GM23338 (cell line): Measurements from ENCODE around the gene GPR39. TPM values are rescaled to one million over a fixed set of nuclear protein-coding genes. Genes with fewer than 3 reads are reported as not detected.

Experiments used
- ATAC-seq: fragments of 200-7000 bp; cut with Tn5 transposase; 3 replicates; pipeline ENCODE4 v1.9.1; 2020
- DNase-seq: peaks from one replicate; pipeline ENCODE4 v3.0.0-alpha.2; 2015; ENCODE audit warnings: low spot score
- H2AFZ ChIP-seq: fragments of 200-600 bp; sonication (generic); 2 replicates; pipeline ENCODE4 v1.8.0; 2016; ENCODE audit warnings: antibody characterized with exemption, mild to moderate bottlenecking, moderate library complexity
- H3F3A ChIP-seq: fragments of 200-600 bp; sonication (generic); replicated peaks from 2 replicates; pipeline ENCODE4 v1.8.0; 2017; ENCODE audit warnings: antibody characterized with exemption, mixed run types, low read depth
- H3K27ac ChIP-seq: fragments of 200-600 bp; sonication (generic); 2 replicates; pipeline ENCODE4 v1.6.1; 2016; ENCODE audit warnings: low read depth
- H3K27me3 ChIP-seq: fragments of 200-600 bp; sonication (generic); 2 replicates; pipeline ENCODE4 v1.8.0; 2016; ENCODE audit warnings: mild to moderate bottlenecking, mixed run types, moderate library complexity; ENCODE audit not compliant: insufficient read depth
- H3K36me3 ChIP-seq: fragments of 200-600 bp; sonication (generic); 2 replicates; pipeline ENCODE4 v1.8.0; 2016; ENCODE audit warnings: mild to moderate bottlenecking; ENCODE audit not compliant: insufficient read depth
- H3K4me1 ChIP-seq: fragments of 200-600 bp; sonication (generic); 2 replicates; pipeline ENCODE4 v1.8.0; 2016; ENCODE audit warnings: mild to moderate bottlenecking, moderate library complexity; ENCODE audit not compliant: insufficient read depth
- H3K4me2 ChIP-seq: fragments of 200-600 bp; sonication (generic); 2 replicates; pipeline ENCODE4 v1.7.1; 2017; ENCODE audit warnings: mixed run types
- H3K4me3 ChIP-seq: fragments of 200-600 bp; sonication (generic); 2 replicates; pipeline ENCODE4 v1.6.1; 2016; ENCODE audit warnings: mixed run types
- H3K79me2 ChIP-seq: fragments of 200-600 bp; sonication (generic); replicated peaks from 2 replicates; pipeline ENCODE4 v1.8.0; 2017; ENCODE audit warnings: mild to moderate bottlenecking; ENCODE audit not compliant: insufficient read depth
- H3K9me2 ChIP-seq: fragments of 200-600 bp; sonication (generic); 2 replicates; pipeline ENCODE4 v1.8.0; 2017; ENCODE audit not compliant: insufficient read depth
- H4K20me1 ChIP-seq: fragments of 200-600 bp; sonication (generic); replicated peaks from 2 replicates; pipeline ENCODE4 v1.8.0; 2017; ENCODE audit warnings: mild to moderate bottlenecking; ENCODE audit not compliant: insufficient read depth
- H3K27ac Mint-ChIP-seq: 2 replicates; pipeline ENCODE4 v1.8.0; 2020; ENCODE audit warnings: inconsistent platforms, mild to moderate bottlenecking, moderate library complexity, mixed read lengths
- H3K27me3 Mint-ChIP-seq: 3 replicates; pipeline ENCODE4 v1.8.0; 2022; ENCODE audit warnings: low read depth, mild to moderate bottlenecking, moderate library complexity, mixed read lengths, inconsistent platforms; ENCODE audit not compliant: insufficient read depth, poor library complexity
- H3K36me3 Mint-ChIP-seq: 3 replicates; pipeline ENCODE4 v1.8.0; 2021; ENCODE audit warnings: low read depth, mild to moderate bottlenecking, inconsistent platforms, moderate library complexity, mixed read lengths
- H3K4me1 Mint-ChIP-seq: 3 replicates; pipeline ENCODE4 v1.8.0; 2020; ENCODE audit warnings: mild to moderate bottlenecking, inconsistent platforms, mixed read lengths
- H3K4me3 Mint-ChIP-seq: 3 replicates; pipeline ENCODE4 v1.8.0; 2021; ENCODE audit warnings: moderate library complexity, mild to moderate bottlenecking, inconsistent platforms, mixed read lengths
- H3K9me3 Mint-ChIP-seq: 3 replicates; pipeline ENCODE4 v1.8.0; 2020; ENCODE audit warnings: moderate library complexity, mild to moderate bottlenecking, inconsistent platforms, mixed read lengths
- CREB1 ChIP-seq: fragments of 250-450 bp; sonication (Bioruptor Pico); IDR thresholded peaks from 2 replicates; pipeline ENCODE4 v1.5.0; 2020; ENCODE audit warnings: low read depth, mild to moderate bottlenecking, moderate library complexity
- CTCF ChIP-seq, 2 experiments: fragments of 200-600 bp in 1 of 2; sonication (generic) in 1 of 2; conservative IDR thresholded peaks; 2 replicates each; pipeline versions ENCODE4 v1.5.1 to v1.6.1; 2016 to 2017; ENCODE audit warnings: antibody characterized with exemption in 2 of 2, low read depth in 2 of 2, mild to moderate bottlenecking in 2 of 2, moderate library complexity in 1 of 2
- EZH2 ChIP-seq: fragments of 200-600 bp; sonication (generic); IDR thresholded peaks from one replicate; pipeline ENCODE4 v1.8.0; 2017; ENCODE audit warnings: antibody characterized with exemption, mild to moderate bottlenecking, low read depth; ENCODE audit not compliant: unreplicated experiment
- EZH2phosphoT487 ChIP-seq: fragments of 200-600 bp; sonication (generic); IDR thresholded peaks from one replicate; pipeline ENCODE4 v1.8.1; 2018; ENCODE audit warnings: antibody characterized with exemption; ENCODE audit not compliant: unreplicated experiment
- JUNB ChIP-seq: IDR thresholded peaks from one replicate; pipeline ENCODE4 v1.6.1; 2016; ENCODE audit warnings: antibody characterized with exemption; ENCODE audit not compliant: unreplicated experiment
- POLR2AphosphoS5 ChIP-seq: IDR thresholded peaks from 2 replicates; pipeline ENCODE4 v1.6.1; 2016; ENCODE audit warnings: antibody characterized with exemption, low read depth
- STAT1 ChIP-seq: IDR thresholded peaks from one replicate; pipeline ENCODE4 v1.6.1; 2016; ENCODE audit warnings: antibody characterized with exemption; ENCODE audit not compliant: unreplicated experiment
- ZNF114 ChIP-seq: fragments of 250-450 bp; sonication (Bioruptor Pico); IDR thresholded peaks from 2 replicates; pipeline ENCODE4 v1.5.0; 2020; ENCODE audit warnings: mild to moderate bottlenecking, moderate library complexity
- ZNF331 ChIP-seq: fragments of 250-450 bp; sonication (Bioruptor Pico); IDR thresholded peaks from 2 replicates; pipeline ENCODE4 v1.5.0; 2020; ENCODE audit warnings: low read depth, mild to moderate bottlenecking, moderate library complexity
- polyA plus RNA-seq: library from polyadenylated mRNA; unstranded; fragments of >200 nt; fragmentation: Nextera tagmentation; extraction: Ambion mirVana; gene quantifications from 2 replicates; pipeline ENCODE4 v1.2.1, GENCODE V29; 2016
- total RNA-seq: library from RNA; depleted of rRNA; stranded (reverse); fragments of >200 nt; shearing (Covaris generic); gene quantifications from 2 replicates; pipeline ENCODE4 v1.2.3, GENCODE V29; 2014
- TF ChIP-seq, protein P1 (sequence below): IDR thresholded peaks from one replicate; pipeline ENCODE4 v1.6.1; 2018; ENCODE audit warnings: antibody characterized with exemption; ENCODE audit not compliant: unreplicated experiment
- TF ChIP-seq, protein P2 (sequence below): IDR thresholded peaks from 2 replicates; pipeline ENCODE4 v1.6.1; 2016; ENCODE audit warnings: antibody characterized with exemption
- TF ChIP-seq, protein P3 (sequence below): fragments of 250-450 bp; sonication (Bioruptor Pico); IDR thresholded peaks from 2 replicates; pipeline ENCODE4 v1.5.0; 2020; ENCODE audit warnings: mild to moderate bottlenecking, moderate library complexity

The GPR39 gene
- total and polyA plus RNA-seq, 2 experiments from 2014 or later: 0.55 to 1.9 TPM

DNA sequence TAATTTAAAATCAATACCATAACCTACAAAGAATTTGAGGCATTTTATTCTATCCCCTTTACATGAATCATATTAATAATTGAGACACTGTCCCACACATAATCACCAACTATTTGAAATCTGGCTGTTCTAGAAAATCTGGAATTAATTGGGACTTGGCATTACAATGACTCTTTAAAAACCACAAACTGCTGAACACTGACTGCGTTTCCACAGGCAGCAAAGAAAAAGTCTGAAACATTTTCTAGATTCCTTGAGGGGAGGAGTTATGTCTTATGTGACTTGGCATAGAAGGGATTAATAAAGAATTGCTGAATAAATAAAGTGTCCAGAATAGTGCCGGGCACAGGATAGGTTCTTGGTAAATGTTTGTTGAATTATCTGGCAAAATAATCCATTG is 61.4 kb downstream of the GPR39 start:
- peaks cover 2% of the 10 kb centered on the region; the same call in 2 of the 3 replicates for H3K9me3 Mint-ChIP-seq
- Histone ChIP-seq H2AFZ (no peak overlapping the region), H3K27ac (no peak overlapping the region), H3F3A (no peaks in the 10 kb centered on the region), H3K79me2 (no peaks in the 10 kb centered on the region), H3K4me1 (no peaks in the 10 kb centered on the region), H3K36me3 (no peaks in the 10 kb centered on the region), H3K4me2 (no peak overlapping the region), H3K4me3 (no peak overlapping the region), H3K9me2 (peaks cover 4% of the 10 kb centered on the region; the same call in 1 of the 2 replicates), H3K27me3 (no peaks in the 10 kb centered on the region), H4K20me1 (no peaks in the 10 kb centered on the region)
- no peak for DNase-seq
- ATAC-seq: no peak
- H3K4me1 Mint-ChIP-seq: peaks cover 5% of the 10 kb centered on the region; the same call in 2 of the 3 replicates
- no peaks in the 10 kb centered on the region for H3K27me3 Mint-ChIP-seq
- TF ChIP-seq, protein P1, sequence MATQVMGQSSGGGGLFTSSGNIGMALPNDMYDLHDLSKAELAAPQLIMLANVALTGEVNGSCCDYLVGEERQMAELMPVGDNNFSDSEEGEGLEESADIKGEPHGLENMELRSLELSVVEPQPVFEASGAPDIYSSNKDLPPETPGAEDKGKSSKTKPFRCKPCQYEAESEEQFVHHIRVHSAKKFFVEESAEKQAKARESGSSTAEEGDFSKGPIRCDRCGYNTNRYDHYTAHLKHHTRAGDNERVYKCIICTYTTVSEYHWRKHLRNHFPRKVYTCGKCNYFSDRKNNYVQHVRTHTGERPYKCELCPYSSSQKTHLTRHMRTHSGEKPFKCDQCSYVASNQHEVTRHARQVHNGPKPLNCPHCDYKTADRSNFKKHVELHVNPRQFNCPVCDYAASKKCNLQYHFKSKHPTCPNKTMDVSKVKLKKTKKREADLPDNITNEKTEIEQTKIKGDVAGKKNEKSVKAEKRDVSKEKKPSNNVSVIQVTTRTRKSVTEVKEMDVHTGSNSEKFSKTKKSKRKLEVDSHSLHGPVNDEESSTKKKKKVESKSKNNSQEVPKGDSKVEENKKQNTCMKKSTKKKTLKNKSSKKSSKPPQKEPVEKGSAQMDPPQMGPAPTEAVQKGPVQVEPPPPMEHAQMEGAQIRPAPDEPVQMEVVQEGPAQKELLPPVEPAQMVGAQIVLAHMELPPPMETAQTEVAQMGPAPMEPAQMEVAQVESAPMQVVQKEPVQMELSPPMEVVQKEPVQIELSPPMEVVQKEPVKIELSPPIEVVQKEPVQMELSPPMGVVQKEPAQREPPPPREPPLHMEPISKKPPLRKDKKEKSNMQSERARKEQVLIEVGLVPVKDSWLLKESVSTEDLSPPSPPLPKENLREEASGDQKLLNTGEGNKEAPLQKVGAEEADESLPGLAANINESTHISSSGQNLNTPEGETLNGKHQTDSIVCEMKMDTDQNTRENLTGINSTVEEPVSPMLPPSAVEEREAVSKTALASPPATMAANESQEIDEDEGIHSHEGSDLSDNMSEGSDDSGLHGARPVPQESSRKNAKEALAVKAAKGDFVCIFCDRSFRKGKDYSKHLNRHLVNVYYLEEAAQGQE: no peak
- no peak for TF ChIP-seq ZNF331
- TF ChIP-seq EZH2: no peak
- TF ChIP-seq CREB1 (CRISPR knock-in tag): no peak
- TF ChIP-seq ZNF114 (CRISPR knock-in tag): no peak
- no peak for TF ChIP-seq JUNB
- no peak for TF ChIP-seq EZH2phosphoT487
- TF ChIP-seq STAT1: no peak
- TF ChIP-seq, protein P2, sequence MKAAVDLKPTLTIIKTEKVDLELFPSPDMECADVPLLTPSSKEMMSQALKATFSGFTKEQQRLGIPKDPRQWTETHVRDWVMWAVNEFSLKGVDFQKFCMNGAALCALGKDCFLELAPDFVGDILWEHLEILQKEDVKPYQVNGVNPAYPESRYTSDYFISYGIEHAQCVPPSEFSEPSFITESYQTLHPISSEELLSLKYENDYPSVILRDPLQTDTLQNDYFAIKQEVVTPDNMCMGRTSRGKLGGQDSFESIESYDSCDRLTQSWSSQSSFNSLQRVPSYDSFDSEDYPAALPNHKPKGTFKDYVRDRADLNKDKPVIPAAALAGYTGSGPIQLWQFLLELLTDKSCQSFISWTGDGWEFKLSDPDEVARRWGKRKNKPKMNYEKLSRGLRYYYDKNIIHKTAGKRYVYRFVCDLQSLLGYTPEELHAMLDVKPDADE: no peak
- no peak for TF ChIP-seq POLR2AphosphoS5
- no peak for TF ChIP-seq CTCF (conservative IDR thresholded peaks at IDR 0.05; ENCODE audit: low read depth in 2 of 2)
- TF ChIP-seq, protein P3, sequence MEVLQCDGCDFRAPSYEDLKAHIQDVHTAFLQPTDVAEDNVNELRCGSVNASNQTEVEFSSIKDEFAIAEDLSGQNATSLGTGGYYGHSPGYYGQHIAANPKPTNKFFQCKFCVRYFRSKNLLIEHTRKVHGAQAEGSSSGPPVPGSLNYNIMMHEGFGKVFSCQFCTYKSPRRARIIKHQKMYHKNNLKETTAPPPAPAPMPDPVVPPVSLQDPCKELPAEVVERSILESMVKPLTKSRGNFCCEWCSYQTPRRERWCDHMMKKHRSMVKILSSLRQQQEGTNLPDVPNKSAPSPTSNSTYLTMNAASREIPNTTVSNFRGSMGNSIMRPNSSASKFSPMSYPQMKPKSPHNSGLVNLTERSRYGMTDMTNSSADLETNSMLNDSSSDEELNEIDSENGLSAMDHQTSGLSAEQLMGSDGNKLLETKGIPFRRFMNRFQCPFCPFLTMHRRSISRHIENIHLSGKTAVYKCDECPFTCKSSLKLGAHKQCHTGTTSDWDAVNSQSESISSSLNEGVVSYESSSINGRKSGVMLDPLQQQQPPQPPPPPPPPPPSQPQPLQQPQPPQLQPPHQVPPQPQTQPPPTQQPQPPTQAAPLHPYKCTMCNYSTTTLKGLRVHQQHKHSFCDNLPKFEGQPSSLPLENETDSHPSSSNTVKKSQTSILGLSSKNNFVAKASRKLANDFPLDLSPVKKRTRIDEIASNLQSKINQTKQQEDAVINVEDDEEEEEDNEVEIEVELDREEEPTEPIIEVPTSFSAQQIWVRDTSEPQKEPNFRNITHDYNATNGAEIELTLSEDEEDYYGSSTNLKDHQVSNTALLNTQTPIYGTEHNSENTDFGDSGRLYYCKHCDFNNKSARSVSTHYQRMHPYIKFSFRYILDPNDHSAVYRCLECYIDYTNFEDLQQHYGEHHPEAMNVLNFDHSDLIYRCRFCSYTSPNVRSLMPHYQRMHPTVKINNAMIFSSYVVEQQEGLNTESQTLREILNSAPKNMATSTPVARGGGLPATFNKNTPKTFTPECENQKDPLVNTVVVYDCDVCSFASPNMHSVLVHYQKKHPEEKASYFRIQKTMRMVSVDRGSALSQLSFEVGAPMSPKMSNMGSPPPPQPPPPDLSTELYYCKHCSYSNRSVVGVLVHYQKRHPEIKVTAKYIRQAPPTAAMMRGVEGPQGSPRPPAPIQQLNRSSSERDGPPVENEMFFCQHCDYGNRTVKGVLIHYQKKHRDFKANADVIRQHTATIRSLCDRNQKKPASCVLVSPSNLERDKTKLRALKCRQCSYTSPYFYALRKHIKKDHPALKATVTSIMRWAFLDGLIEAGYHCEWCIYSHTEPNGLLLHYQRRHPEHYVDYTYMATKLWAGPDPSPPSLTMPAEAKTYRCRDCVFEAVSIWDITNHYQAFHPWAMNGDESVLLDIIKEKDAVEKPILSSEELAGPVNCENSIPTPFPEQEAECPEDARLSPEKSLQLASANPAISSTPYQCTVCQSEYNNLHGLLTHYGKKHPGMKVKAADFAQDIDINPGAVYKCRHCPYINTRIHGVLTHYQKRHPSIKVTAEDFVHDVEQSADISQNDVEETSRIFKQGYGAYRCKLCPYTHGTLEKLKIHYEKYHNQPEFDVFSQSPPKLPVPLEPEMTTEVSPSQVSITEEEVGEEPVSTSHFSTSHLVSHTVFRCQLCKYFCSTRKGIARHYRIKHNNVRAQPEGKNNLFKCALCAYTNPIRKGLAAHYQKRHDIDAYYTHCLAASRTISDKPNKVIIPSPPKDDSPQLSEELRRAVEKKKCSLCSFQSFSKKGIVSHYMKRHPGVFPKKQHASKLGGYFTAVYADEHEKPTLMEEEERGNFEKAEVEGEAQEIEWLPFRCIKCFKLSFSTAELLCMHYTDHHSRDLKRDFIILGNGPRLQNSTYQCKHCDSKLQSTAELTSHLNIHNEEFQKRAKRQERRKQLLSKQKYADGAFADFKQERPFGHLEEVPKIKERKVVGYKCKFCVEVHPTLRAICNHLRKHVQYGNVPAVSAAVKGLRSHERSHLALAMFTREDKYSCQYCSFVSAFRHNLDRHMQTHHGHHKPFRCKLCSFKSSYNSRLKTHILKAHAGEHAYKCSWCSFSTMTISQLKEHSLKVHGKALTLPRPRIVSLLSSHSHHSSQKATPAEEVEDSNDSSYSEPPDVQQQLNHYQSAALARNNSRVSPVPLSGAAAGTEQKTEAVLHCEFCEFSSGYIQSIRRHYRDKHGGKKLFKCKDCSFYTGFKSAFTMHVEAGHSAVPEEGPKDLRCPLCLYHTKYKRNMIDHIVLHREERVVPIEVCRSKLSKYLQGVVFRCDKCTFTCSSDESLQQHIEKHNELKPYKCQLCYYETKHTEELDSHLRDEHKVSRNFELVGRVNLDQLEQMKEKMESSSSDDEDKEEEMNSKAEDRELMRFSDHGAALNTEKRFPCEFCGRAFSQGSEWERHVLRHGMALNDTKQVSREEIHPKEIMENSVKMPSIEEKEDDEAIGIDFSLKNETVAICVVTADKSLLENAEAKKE (CRISPR knock-in tag): no peak
- H3K4me3 Mint-ChIP-seq: no peak overlapping the region
- no peak overlapping the region for H3K27ac Mint-ChIP-seq
- H3K36me3 Mint-ChIP-seq: no peaks in the 10 kb centered on the region; the same call in 2 of the 3 replicates
